Transverse colon (tissue), 4 donors: ENCODE data around the gene TSPAN9.

Experiments used
- EP300 ChIP-seq: sonication (generic); formaldehyde crosslinking; IDR thresholded peaks from one replicate; pipeline ENCODE4 v1.6.1; 2017; ENCODE audit warnings: antibody characterized with exemption, low read depth
- POLR2A ChIP-seq: fragments of 450-650 bp; IDR thresholded peaks from one replicate; pipeline ENCODE4 v1.6.1; 2016; ENCODE audit warnings: antibody characterized with exemption, mild to moderate bottlenecking, moderate library complexity
- POLR2AphosphoS5 ChIP-seq, 3 donors: sonication (generic); formaldehyde crosslinking; IDR thresholded peaks; one replicate each; pipeline ENCODE4 v1.6.1; 2016; ENCODE audit warnings: antibody characterized with exemption in 3 of 3
- TF ChIP-seq, protein P1 (sequence below), 5 experiments: fragments of 200-600 bp in 3 of 5; fragments of 450-650 bp in 2 of 5; sonication (generic) in 3 of 5; IDR thresholded peaks; 1 replicate in 2 of 5; 2 replicates in 3 of 5; pipeline ENCODE4 v1.5.1; 2016 to 2017; ENCODE audit warnings: antibody characterized with exemption in 5 of 5, inconsistent platforms in 3 of 5, mild to moderate bottlenecking in 2 of 5, moderate library complexity in 1 of 5

DNA sequence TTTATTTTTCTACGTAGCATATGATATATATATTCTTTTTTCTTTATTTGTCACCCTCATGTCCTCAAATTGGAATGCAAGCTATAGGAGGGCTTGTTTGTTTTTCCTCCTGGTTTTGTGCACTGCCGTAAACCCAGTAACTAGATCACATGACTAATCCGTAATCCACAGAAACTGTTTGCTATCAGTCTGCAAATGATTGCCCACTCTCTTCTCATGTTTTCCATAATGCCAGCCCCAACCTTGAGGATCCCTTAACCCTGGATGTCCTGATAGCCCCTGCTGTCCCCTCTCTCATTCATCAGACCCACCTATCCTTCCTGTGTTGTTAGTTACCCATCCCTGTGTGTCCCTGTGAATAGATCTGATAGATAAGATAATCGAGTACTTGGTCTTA, 94.0 kb downstream of the TSPAN9 start:
- TF ChIP-seq, protein P1, sequence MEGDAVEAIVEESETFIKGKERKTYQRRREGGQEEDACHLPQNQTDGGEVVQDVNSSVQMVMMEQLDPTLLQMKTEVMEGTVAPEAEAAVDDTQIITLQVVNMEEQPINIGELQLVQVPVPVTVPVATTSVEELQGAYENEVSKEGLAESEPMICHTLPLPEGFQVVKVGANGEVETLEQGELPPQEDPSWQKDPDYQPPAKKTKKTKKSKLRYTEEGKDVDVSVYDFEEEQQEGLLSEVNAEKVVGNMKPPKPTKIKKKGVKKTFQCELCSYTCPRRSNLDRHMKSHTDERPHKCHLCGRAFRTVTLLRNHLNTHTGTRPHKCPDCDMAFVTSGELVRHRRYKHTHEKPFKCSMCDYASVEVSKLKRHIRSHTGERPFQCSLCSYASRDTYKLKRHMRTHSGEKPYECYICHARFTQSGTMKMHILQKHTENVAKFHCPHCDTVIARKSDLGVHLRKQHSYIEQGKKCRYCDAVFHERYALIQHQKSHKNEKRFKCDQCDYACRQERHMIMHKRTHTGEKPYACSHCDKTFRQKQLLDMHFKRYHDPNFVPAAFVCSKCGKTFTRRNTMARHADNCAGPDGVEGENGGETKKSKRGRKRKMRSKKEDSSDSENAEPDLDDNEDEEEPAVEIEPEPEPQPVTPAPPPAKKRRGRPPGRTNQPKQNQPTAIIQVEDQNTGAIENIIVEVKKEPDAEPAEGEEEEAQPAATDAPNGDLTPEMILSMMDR (IDR thresholded peaks at IDR 0.05) = no peak
- TF ChIP-seq POLR2A (no peak), POLR2AphosphoS5 (IDR thresholded peaks at IDR 0.05) (no peak), EP300 (no peak)
